22Rv1 (cell line): ENCODE results near the gene ARIH2.

ENCODE experiments used
- CTCF ChIP-seq: fragments of 450-650 bp; IDR thresholded peaks from 2 replicates; pipeline ENCODE4 v1.5.1; 2017; ENCODE audit warnings: mild to moderate bottlenecking
- ZFX ChIP-seq: fragments of 450-650 bp; IDR thresholded peaks from 2 replicates; pipeline ENCODE4 v1.6.1; 2017; ENCODE audit warnings: antibody characterized with exemption, borderline replicate concordance

DNA sequence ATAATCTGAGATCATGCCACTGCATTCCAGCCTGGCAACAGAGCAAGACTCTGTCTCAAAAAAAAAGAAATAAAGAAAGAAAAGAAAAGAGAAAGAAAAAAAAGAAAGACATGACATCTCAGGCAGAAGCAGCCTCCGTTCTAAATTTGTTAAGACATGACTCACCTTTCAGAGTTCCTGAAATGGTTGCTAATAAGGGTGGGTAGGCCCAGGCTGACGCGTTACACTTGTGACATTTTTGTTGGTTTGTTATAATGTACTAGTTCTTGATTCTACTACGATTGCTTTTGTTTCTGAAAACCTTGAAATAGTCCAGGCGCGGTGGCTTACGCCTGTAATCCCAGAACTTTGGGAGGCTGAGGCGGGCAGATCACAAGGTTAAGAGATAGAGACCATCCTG, 41.0 kb upstream of the ARIH2 start:
- TF ChIP-seq CTCF, result no peak
- no peak for TF ChIP-seq ZFX
